K562 (cell line): Measurements from ENCODE around the gene TBC1D16. TPM values are rescaled to one million over a fixed set of nuclear protein-coding genes. Genes with fewer than 3 reads are reported as not detected.

Source experiments
- ATAC-seq: fragments of 200-7000 bp; cut with Tn5 transposase; 3 replicates; pipeline ENCODE4 v1.9.1; 2020; ENCODE audit warnings: moderate library complexity
- BruUV-seq: library from RNA; stranded (reverse); fragments of 400-500 nt; replicated peaks from 2 replicates; lab custom pipeline; 2021; lab: Mats Ljungman, UMichigan
- CTCF ChIA-PET: fragments of 300-600 bp; formaldehyde crosslinking; extraction: SDS; loops from one replicate; lab custom pipeline; 2021; ENCODE audit warnings: low intra/inter-chr PET ratio; lab: Yijun Ruan, JAX
- POLR2A ChIA-PET: fragments of 300-600, 350-650 bp; sonication (Branson Sonifier 250); formaldehyde crosslinking; extraction: SDS; loops from one replicate; lab custom pipeline; 2021; ENCODE audit warnings: antibody characterized with exemption, inconsistent platforms; lab: Yijun Ruan, JAX
- DNase-seq, 4 experiments: peaks; one replicate each; pipeline versions ENCODE4 v3.0.0 to v3.0.0-alpha.2; 2011 to 2018; ENCODE audit warnings: low spot score in 3 of 4, mixed read lengths in 3 of 4; ENCODE audit errors: extremely low read depth in 1 of 4
- FAIRE-seq: peaks from 2 replicates; lab custom pipeline; 2011; peaks lifted over from hg19 to GRCh38; lab: Jason Lieb, UNC
- H2AFZ ChIP-seq: 2 replicates; pipeline ENCODE4 v1.6.0; 2011; ENCODE audit warnings: low read depth, low read length, control low read depth, inconsistent platforms
- H3K27ac ChIP-seq: fragments of 200-600 bp; 3 replicates; pipeline ENCODE4 v1.8.0; 2011; ENCODE audit warnings: low read depth, mild to moderate bottlenecking, control low read depth, inconsistent platforms, low read length, moderate library complexity, mixed read lengths; ENCODE audit errors: extremely low read depth
- H3K27me3 ChIP-seq, 2 experiments: fragments of 300-600 bp in 1 of 2; 2 replicates in 1 of 2; 3 replicates in 1 of 2; pipeline versions ENCODE4 v1.6.0 to v1.8.0; 2011; ENCODE audit warnings: inconsistent platforms in 2 of 2, low read length in 2 of 2, mild to moderate bottlenecking in 1 of 2, mixed read lengths in 1 of 2, moderate library complexity in 1 of 2; ENCODE audit not compliant: control insufficient read depth in 2 of 2, insufficient read depth in 2 of 2
- H3K36me3 ChIP-seq: fragments of 300-600 bp; 3 replicates; pipeline ENCODE4 v1.8.0; 2011; ENCODE audit warnings: mild to moderate bottlenecking, low read length, inconsistent platforms; ENCODE audit not compliant: control insufficient read depth, insufficient read depth
- H3K4me1 ChIP-seq, 2 experiments: fragments of 200-600 bp in 1 of 2; replicated peaks in 1 of 2; 2 replicates in 1 of 2; 3 replicates in 1 of 2; pipeline versions ENCODE4 v1.5.1 to v1.8.0; 2011; ENCODE audit warnings: inconsistent platforms in 2 of 2, low read length in 2 of 2, mild to moderate bottlenecking in 1 of 2, mixed read lengths in 1 of 2, moderate library complexity in 1 of 2; ENCODE audit not compliant: control insufficient read depth in 2 of 2, insufficient read depth in 2 of 2
- H3K4me2 ChIP-seq: 2 replicates; pipeline ENCODE4 v1.6.1; 2011; ENCODE audit warnings: low read length, control low read depth, inconsistent platforms, mixed read lengths; ENCODE audit not compliant: insufficient read depth
- H3K4me3 ChIP-seq: fragments of 200-600 bp; sonication (generic), shearing (Covaris generic); 2 replicates; pipeline ENCODE4 v1.5.1; 2016; ENCODE audit warnings: control low read depth, inconsistent platforms
- H3K79me2 ChIP-seq: fragments of 200-600 bp; 3 replicates; pipeline ENCODE4 v1.8.0; 2011; ENCODE audit warnings: low read length, inconsistent platforms; ENCODE audit not compliant: control insufficient read depth, insufficient read depth
- H3K9ac ChIP-seq, 2 experiments: 2 replicates each; pipeline versions ENCODE4 v1.6.0 to v1.6.1; 2011; ENCODE audit warnings: low read depth in 2 of 2, low read length in 2 of 2, control low read depth in 1 of 2, inconsistent platforms in 1 of 2, mild to moderate bottlenecking in 1 of 2, mixed read lengths in 1 of 2; ENCODE audit not compliant: insufficient read depth in 1 of 2
- H3K9me1 ChIP-seq: one replicate; pipeline ENCODE4 v1.6.0; 2011; ENCODE audit warnings: inconsistent platforms, mild to moderate bottlenecking, low read length, moderate library complexity; ENCODE audit not compliant: control insufficient read depth, insufficient read depth
- H3K9me3 ChIP-seq: replicated peaks from 2 replicates; pipeline ENCODE4 v1.5.1; 2011; ENCODE audit warnings: low read depth, low read length, inconsistent platforms; ENCODE audit not compliant: control insufficient read depth, insufficient read depth
- H4K20me1 ChIP-seq: replicated peaks from 2 replicates; pipeline ENCODE4 v1.6.1; 2011; ENCODE audit warnings: low read length, inconsistent platforms, mixed read lengths; ENCODE audit not compliant: control insufficient read depth, insufficient read depth
- C11orf30 ChIP-seq: fragments of 450-650 bp; IDR thresholded peaks from 2 replicates; pipeline ENCODE4 v1.6.1; 2016; ENCODE audit warnings: low read depth, mild to moderate bottlenecking
- CREM ChIP-seq: IDR thresholded peaks from 2 replicates; pipeline ENCODE4 v1.6.1; 2014; ENCODE audit warnings: antibody characterized with exemption, low read depth
- FOXP4 ChIP-seq: sonication (generic); formaldehyde crosslinking; IDR thresholded peaks from 2 replicates; pipeline ENCODE4 v1.8.0; 2022; ENCODE audit warnings: mild to moderate bottlenecking, missing genetic modification reagents, borderline replicate concordance
- KDM5B ChIP-seq: fragments of 200-600 bp; sonication (generic); IDR thresholded peaks from 2 replicates; pipeline ENCODE4 v1.6.1; 2012; ENCODE audit warnings: low read depth, mild to moderate bottlenecking, moderate library complexity, low read length, control low read depth, inconsistent platforms; ENCODE audit not compliant: insufficient replicate concordance
- KHSRP ChIP-seq: fragments of 450-650 bp; IDR thresholded peaks from 2 replicates; pipeline ENCODE4 v1.6.1; 2017
- PRPF4 ChIP-seq: fragments of 200-400 bp; formaldehyde crosslinking; IDR thresholded peaks from one replicate; pipeline ENCODE4 v1.6.1; 2017; ENCODE audit warnings: low read length, low read depth, mild to moderate bottlenecking; ENCODE audit not compliant: insufficient read depth, poor library complexity, severe bottlenecking
- SOX6 ChIP-seq: fragments of 450-650 bp; IDR thresholded peaks from 2 replicates; pipeline ENCODE4 v1.6.1; 2014; ENCODE audit warnings: mild to moderate bottlenecking
- ZNF316 ChIP-seq: fragments of 450-650 bp; IDR thresholded peaks from 2 replicates; pipeline ENCODE4 v1.6.1; 2016
- ZNF79 ChIP-seq: fragments of 250-450 bp; sonication (Bioruptor Pico); IDR thresholded peaks from 2 replicates; pipeline ENCODE4 v1.4.0; 2020; ENCODE audit warnings: low read depth, mild to moderate bottlenecking, moderate library complexity
- ZSCAN29 ChIP-seq: fragments of 450-650 bp; IDR thresholded peaks from 2 replicates; pipeline ENCODE4 v1.6.1; 2017
- WGBS: fragments of 100-300 bp; shearing (Covaris generic); methylation state at CpG from one replicate; pipeline ENCODE4 v1.1.6; 2016; ENCODE audit warnings: low coverage, mixed read lengths; ENCODE audit not compliant: insufficient coverage; ENCODE audit errors: missing lambda C conversion rate; 5-methylcytosine and 5-hydroxymethylcytosine counted together
- in situ Hi-C: fragments of 300-500 bp; cut with MboI; formaldehyde crosslinking; loops from 4 replicates; pipeline ENCODE4 v1.15.0; 2018; ENCODE audit warnings: inconsistent platforms, mixed read lengths
- intact Hi-C: fragments of 100-400 bp; cut with micrococcal nuclease; formaldehyde crosslinking; loops from 2 replicates; pipeline ENCODE4 v1.14.2; 2022
- polyA plus RNA-seq, 8 experiments: library from polyadenylated mRNA; depleted of rRNA in 4 of 8; stranded (reverse) in 5 of 8; unstranded in 3 of 8; fragments of >200 nt; fragmentation: Nextera tagmentation in 2 of 8; fragmentation: Illumina TruSeq in 1 of 8; extraction: Ambion mirVana in 2 of 8; extraction: Trizol in 1 of 8; gene quantifications; 2 replicates each; pipeline versions ENCODE4 v1.2.1 to v1.2.3, GENCODE V29; 2011 to 2014; ENCODE audit warnings: inconsistent platforms in 1 of 8, missing spikeins in 1 of 8
- total RNA-seq, 7 experiments: library from RNA; depleted of rRNA in 6 of 7; stranded (reverse); fragments of >200 nt in 6 of 7; fragmentation: Illumina TruSeq in 2 of 7; extraction: Trizol in 2 of 7; gene quantifications; 2 replicates each; pipeline versions ENCODE4 v1.2.1 to v1.2.3, GENCODE V29; 2011 to 2021; ENCODE audit warnings: low replicate concordance in 1 of 7

TBC1D16 gene
- total and polyA plus RNA-seq, 9 of the 15 experiments (the other 6 are each of a cell fraction or from before 2014, with no cell fraction given), result 0.01 to 0.20 (median 0.03) TPM; not detected in 1

GRCh38 chr17:79959042-79959441, 76.6 kb downstream of the TBC1D16 start:
- POLR2A ChIA-PET, result no interaction called here
- no peak for FAIRE-seq

More at GRCh38 chr17:79959042-79959441, 76.6 kb downstream of the TBC1D16 start:
- Histone ChIP-seq H3K4me3 (no peak overlapping the region), H3K36me3 (no peaks in the 10 kb centered on the region), H3K27me3 (peaks cover 32 to 33% of the 10 kb centered on the region in 2 experiments), H4K20me1 (no peaks in the 10 kb centered on the region), H3K4me1 (peaks cover 0 to 3% of the 10 kb centered on the region in 2 experiments; a peak in 1 of 5 replicates), H3K9ac (no peak overlapping the region), H2AFZ (no peak overlapping the region), H3K27ac (no peak overlapping the region), H3K9me3 (no peaks in the 10 kb centered on the region; the same call in 1 of the 2 replicates), H3K9me1 (no peaks in the 10 kb centered on the region), H3K79me2 (no peaks in the 10 kb centered on the region), H3K4me2 (no peak overlapping the region)
- DNase-seq (no peak), ATAC-seq (no peak)
- in situ Hi-C loops (no loop called here), intact Hi-C loops (no loop called here)
- WGBS, result 3% methylated on average over 4 of the region's 4 CpGs
- BruUV-seq, result no TSS peak
- TF ChIP-seq ZNF79 (CRISPR knock-in tag) (no peak), FOXP4 (CRISPR knock-in tag) (no peak), ZSCAN29 (no peak), PRPF4 (no peak), ZNF316 (peak; percentile 49), KDM5B (no peak), KHSRP (no peak), C11orf30 (peak; percentile 27; the same call in 1 of the 2 replicates), CREM (no peak), SOX6 (no peak)
- CTCF ChIA-PET, result no interaction called here
